PC-9 (cell line): ENCODE data around the gene SNX20. TPM values are rescaled to one million over a fixed set of nuclear protein-coding genes. Genes with fewer than 3 reads are reported as not detected.
A peak's percentile ranks its signal among the peaks of the same experiment; 100 is the strongest.

Source experiments
- BruUV-seq: library from RNA; stranded (reverse); fragments of 400-500 nt; replicated peaks from 2 replicates; lab custom pipeline; 2021; lab: Mats Ljungman, UMichigan
- CTCF ChIA-PET: fragments of 300-600 bp; sonication (Branson Sonifier 250); formaldehyde crosslinking; loops from one replicate; lab custom pipeline; 2022; ENCODE audit warnings: antibody characterized with exemption; lab: Charles Lee
- POLR2A ChIA-PET: fragments of 300-600 bp; sonication (Branson Sonifier 250); formaldehyde crosslinking; loops from one replicate; lab custom pipeline; 2022; ENCODE audit warnings: antibody characterized with exemption; ENCODE audit not compliant: unreplicated experiment; lab: Charles Lee
- DNase-seq, 2 experiments: peaks; one replicate each; pipeline versions ENCODE4 v3.0.0 to v3.0.0-alpha.2; 2015 to 2022; ENCODE audit warnings: mixed read lengths in 1 of 2
- H2AFZ ChIP-seq: fragments of 200-600 bp; sonication (generic); 2 replicates; pipeline ENCODE4 v1.8.1; 2017; ENCODE audit warnings: antibody characterized with exemption
- H3F3A ChIP-seq: fragments of 200-600 bp; sonication (generic); 2 replicates; pipeline ENCODE4 v1.8.1; 2017; ENCODE audit warnings: antibody characterized with exemption, mild to moderate bottlenecking, low read depth; ENCODE audit not compliant: insufficient read depth
- H3K27ac ChIP-seq: fragments of 200-600 bp; sonication (generic); 2 replicates; pipeline ENCODE4 v1.6.1; 2016; ENCODE audit warnings: mixed run types
- H3K27me3 ChIP-seq: fragments of 200-600 bp; sonication (generic); 2 replicates; pipeline ENCODE4 v1.6.1; 2016; ENCODE audit warnings: low read depth, mixed run types; ENCODE audit not compliant: insufficient read depth
- H3K36me3 ChIP-seq: fragments of 200-600 bp; sonication (generic); 2 replicates; pipeline ENCODE4 v1.6.1; 2016; ENCODE audit warnings: low read depth, mixed run types
- H3K4me1 ChIP-seq: fragments of 200-600 bp; sonication (generic); replicated peaks from 2 replicates; pipeline ENCODE4 v1.6.1; 2016; ENCODE audit warnings: mixed run types; ENCODE audit not compliant: insufficient read depth
- H3K4me2 ChIP-seq: fragments of 200-600 bp; sonication (generic); 2 replicates; pipeline ENCODE4 v1.6.1; 2017; ENCODE audit warnings: mixed run types
- H3K4me3 ChIP-seq: fragments of 200-600 bp; sonication (generic); 2 replicates; pipeline ENCODE4 v1.6.1; 2016; ENCODE audit warnings: mixed run types
- H3K79me2 ChIP-seq: fragments of 200-600 bp; sonication (generic); 2 replicates; pipeline ENCODE4 v1.6.1; 2017; ENCODE audit warnings: low read depth, mixed run types
- H3K9me2 ChIP-seq: fragments of 200-600 bp; sonication (generic); 2 replicates; pipeline ENCODE4 v1.8.1; 2017; ENCODE audit warnings: mild to moderate bottlenecking; ENCODE audit not compliant: insufficient read depth
- H3K9me3 ChIP-seq: fragments of 200-600 bp; sonication (generic); 2 replicates; pipeline ENCODE4 v1.8.1; 2016; ENCODE audit warnings: low read depth; ENCODE audit not compliant: insufficient read depth
- H4K20me1 ChIP-seq: fragments of 200-600 bp; sonication (generic); 2 replicates; pipeline ENCODE4 v1.8.1; 2017; ENCODE audit not compliant: insufficient read depth
- CTCF ChIP-seq: fragments of 200-600 bp; sonication (generic); conservative IDR thresholded peaks from 2 replicates; pipeline ENCODE4 v1.6.1; 2017; ENCODE audit warnings: mixed run types, antibody characterized with exemption, mild to moderate bottlenecking, moderate library complexity
- EZH2 ChIP-seq: fragments of 200-600 bp; sonication (generic); IDR thresholded peaks from 2 replicates; pipeline ENCODE4 v1.8.0; 2017; ENCODE audit warnings: antibody characterized with exemption, low read depth
- intact Hi-C: fragments of 100-400 bp; cut with micrococcal nuclease; formaldehyde crosslinking; loops from one replicate; pipeline ENCODE4 v1.10.0; 2022; ENCODE audit not compliant: unreplicated experiment
- total RNA-seq: library from RNA; stranded (reverse); gene quantifications from 2 replicates; pipeline ENCODE4 v1.2.3, GENCODE V29; 2021

Gene SNX20
- total RNA-seq, 1 experiment from 2014 or later, result not detected

GRCh38 chr16:50696575-50697420 is 15.7 kb upstream of the SNX20 start:
- Histone ChIP-seq H3K4me1 (peaks cover 21% of the 10 kb centered on the region), H2AFZ (no peak overlapping the region), H3K36me3 (no peaks in the 10 kb centered on the region), H3K27me3 (no peaks in the 10 kb centered on the region), H4K20me1 (no peaks in the 10 kb centered on the region), H3F3A (no peaks in the 10 kb centered on the region; the same call in 1 of the 2 replicates), H3K27ac (no peak overlapping the region), H3K79me2 (no peaks in the 10 kb centered on the region), H3K4me2 (no peak overlapping the region), H3K9me3 (no peaks in the 10 kb centered on the region), H3K9me2 (no peaks in the 10 kb centered on the region), H3K4me3 (no peak overlapping the region)
- BruUV-seq, result no TSS peak
- ChIA-PET CTCF (no interaction called here), POLR2A (interaction anchor here (0.5 to 0.6 kb wide), 3 partner anchors 20 to 74 kb away, joined by 3 read pairs; no protein-coding TSS in a partner anchor)
- TF ChIP-seq CTCF (no peak), EZH2 (no peak)
- intact Hi-C loops, result no loop called here
- peak; percentile 63 to 69 for DNase-seq

DNA sequence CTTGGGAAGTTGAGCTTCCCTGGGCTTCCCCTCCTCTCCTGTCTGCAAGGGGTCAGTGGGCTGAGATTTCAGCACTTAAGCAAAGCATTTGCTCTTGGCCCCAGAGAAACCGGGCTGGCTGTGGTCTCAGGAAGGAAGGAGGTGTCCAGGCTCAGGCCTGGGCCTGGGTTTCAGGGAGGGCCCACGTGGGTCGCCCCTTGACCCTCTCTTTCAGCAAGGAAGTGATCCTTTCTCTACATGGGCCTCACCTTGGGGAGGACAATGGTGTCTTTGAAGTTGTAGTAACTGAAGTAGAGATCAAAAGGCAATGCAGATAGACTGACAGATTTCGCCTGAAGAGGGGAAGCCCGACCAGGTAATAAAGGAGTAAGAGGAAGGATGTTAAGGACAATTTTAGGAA is 15.0 kb upstream of the SNX20 start:
- Histone ChIP-seq H3K36me3 (no peaks in the 10 kb centered on the region), H3K9me3 (no peaks in the 10 kb centered on the region), H3K4me1 (peaks cover 21% of the 10 kb centered on the region), H3K4me3 (no peak overlapping the region), H3F3A (no peaks in the 10 kb centered on the region; the same call in 1 of the 2 replicates), H3K79me2 (no peaks in the 10 kb centered on the region), H3K27ac (no peak overlapping the region), H2AFZ (no peak overlapping the region), H4K20me1 (no peaks in the 10 kb centered on the region), H3K4me2 (no peak overlapping the region), H3K9me2 (no peaks in the 10 kb centered on the region), H3K27me3 (no peaks in the 10 kb centered on the region)
- BruUV-seq, result no TSS peak
- POLR2A ChIA-PET, result no interaction called here
- intact Hi-C loops, result no loop called here
- CTCF ChIA-PET, result no interaction called here
- TF ChIP-seq CTCF (no peak), EZH2 (no peak)
- DNase-seq, result no peak

GRCh38 chr16:50695017-50696000 is 14.2 kb upstream of the SNX20 start:
- no peaks in the 10 kb centered on the region for H4K20me1 ChIP-seq
- intact Hi-C loops, result no loop called here
- no peaks in the 10 kb centered on the region for H3K9me3 ChIP-seq
- no peaks in the 10 kb centered on the region for H3K27me3 ChIP-seq
- peaks cover 19% of the 10 kb centered on the region for H3K4me1 ChIP-seq
- no peak overlapping the region for H3K27ac ChIP-seq
- H3K36me3 ChIP-seq, result no peaks in the 10 kb centered on the region
- no peaks in the 10 kb centered on the region for H3K79me2 ChIP-seq
- TF ChIP-seq EZH2 (no peak), CTCF (no peak)
- ChIA-PET CTCF (no interaction called here), POLR2A (no interaction called here)
- H3F3A ChIP-seq, result no peaks in the 10 kb centered on the region; the same call in 1 of the 2 replicates
- no peak overlapping the region for H2AFZ ChIP-seq
- no peaks in the 10 kb centered on the region for H3K9me2 ChIP-seq
- DNase-seq, result no peak
- H3K4me2 ChIP-seq, result no peak overlapping the region
- BruUV-seq, result no TSS peak
- H3K4me3 ChIP-seq, result no peak overlapping the region
